ENCODE results near the gene B3GAT2. TPM values are rescaled to one million over a fixed set of nuclear protein-coding genes. Genes with fewer than 3 reads are reported as not detected.

B3GAT2 gene
- total and polyA plus RNA-seq, 2 of the 13 experiments (the other 11 are each of a cell fraction or from before 2014, with no cell fraction given): 0.01 to 0.02 TPM

DNA sequence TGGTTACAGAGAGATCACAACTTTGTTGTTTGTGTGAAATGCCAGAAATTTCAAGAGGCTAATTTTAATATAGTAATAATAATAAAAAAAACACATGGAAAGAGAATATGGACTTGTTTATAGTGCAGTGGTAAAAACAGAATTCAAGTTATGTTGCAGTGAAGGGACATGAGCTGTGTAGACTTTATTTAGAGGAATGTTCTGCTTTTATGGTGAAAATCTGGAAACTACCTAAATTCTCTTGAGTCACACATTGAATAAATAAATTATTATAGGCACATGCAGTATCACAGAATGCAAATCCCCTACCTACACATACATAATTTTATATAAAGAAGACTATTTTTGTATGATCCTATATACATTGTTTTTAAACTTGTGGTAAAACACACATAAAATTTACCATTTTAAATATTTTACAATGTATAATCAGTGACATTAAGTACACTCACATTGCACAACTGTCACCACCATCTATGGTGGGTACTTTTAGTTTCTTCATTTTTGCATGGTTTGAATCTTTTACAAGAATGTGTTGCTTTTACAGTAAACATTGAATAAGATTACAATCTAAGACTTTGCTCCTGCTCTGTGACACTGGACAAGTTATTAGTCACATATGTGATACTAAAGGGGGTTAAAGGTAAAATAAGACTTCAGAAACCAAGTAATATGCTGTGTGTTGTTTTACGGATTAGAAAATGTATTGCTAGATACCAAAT lies 107.4 kb downstream of the B3GAT2 start (continued):
- TF ChIP-seq, protein P1, sequence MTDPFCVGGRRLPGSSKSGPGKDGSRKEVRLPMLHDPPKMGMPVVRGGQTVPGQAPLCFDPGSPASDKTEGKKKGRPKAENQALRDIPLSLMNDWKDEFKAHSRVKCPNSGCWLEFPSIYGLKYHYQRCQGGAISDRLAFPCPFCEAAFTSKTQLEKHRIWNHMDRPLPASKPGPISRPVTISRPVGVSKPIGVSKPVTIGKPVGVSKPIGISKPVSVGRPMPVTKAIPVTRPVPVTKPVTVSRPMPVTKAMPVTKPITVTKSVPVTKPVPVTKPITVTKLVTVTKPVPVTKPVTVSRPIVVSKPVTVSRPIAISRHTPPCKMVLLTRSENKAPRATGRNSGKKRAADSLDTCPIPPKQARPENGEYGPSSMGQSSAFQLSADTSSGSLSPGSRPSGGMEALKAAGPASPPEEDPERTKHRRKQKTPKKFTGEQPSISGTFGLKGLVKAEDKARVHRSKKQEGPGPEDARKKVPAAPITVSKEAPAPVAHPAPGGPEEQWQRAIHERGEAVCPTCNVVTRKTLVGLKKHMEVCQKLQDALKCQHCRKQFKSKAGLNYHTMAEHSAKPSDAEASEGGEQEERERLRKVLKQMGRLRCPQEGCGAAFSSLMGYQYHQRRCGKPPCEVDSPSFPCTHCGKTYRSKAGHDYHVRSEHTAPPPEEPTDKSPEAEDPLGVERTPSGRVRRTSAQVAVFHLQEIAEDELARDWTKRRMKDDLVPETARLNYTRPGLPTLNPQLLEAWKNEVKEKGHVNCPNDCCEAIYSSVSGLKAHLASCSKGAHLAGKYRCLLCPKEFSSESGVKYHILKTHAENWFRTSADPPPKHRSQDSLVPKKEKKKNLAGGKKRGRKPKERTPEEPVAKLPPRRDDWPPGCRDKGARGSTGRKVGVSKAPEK (CRISPR knock-in tag; IDR thresholded peaks at IDR 0.05; ENCODE audit: borderline replicate concordance): no peak
- no peak for TF ChIP-seq YEATS4 (CRISPR knock-in tag; IDR thresholded peaks at IDR 0.05; ENCODE audit: borderline replicate concordance)
- no peak for TF ChIP-seq PAF1 (CRISPR knock-in tag; IDR thresholded peaks at IDR 0.05)
- no peak for TF ChIP-seq STAT6 (CRISPR knock-in tag; IDR thresholded peaks at IDR 0.05; ENCODE audit: borderline replicate concordance)
- TF ChIP-seq ZSCAN31 (CRISPR knock-in tag; IDR thresholded peaks at IDR 0.05; ENCODE audit: low read depth): no peak
- no peak for TF ChIP-seq ZNF10 (CRISPR knock-in tag; IDR thresholded peaks at IDR 0.05; ENCODE audit: borderline replicate concordance, low read depth)
- TF ChIP-seq HHEX (CRISPR knock-in tag; IDR thresholded peaks at IDR 0.05): no peak
- TF ChIP-seq ZNF619 (CRISPR knock-in tag; IDR thresholded peaks at IDR 0.05): no peak
- TF ChIP-seq ZNF207 (IDR thresholded peaks at IDR 0.05; ENCODE audit: borderline replicate concordance): no peak
- no peak for TF ChIP-seq ZNF670 (CRISPR knock-in tag; IDR thresholded peaks at IDR 0.05; ENCODE audit: borderline replicate concordance)
- peak; percentile 16 for TF ChIP-seq TEAD3 (CRISPR knock-in tag; optimal IDR thresholded peaks at IDR 0.05; ENCODE audit: borderline replicate concordance)
- no peak for TF ChIP-seq HMG20B (CRISPR knock-in tag; conservative IDR thresholded peaks at IDR 0.05)
- TF ChIP-seq, protein P2, sequence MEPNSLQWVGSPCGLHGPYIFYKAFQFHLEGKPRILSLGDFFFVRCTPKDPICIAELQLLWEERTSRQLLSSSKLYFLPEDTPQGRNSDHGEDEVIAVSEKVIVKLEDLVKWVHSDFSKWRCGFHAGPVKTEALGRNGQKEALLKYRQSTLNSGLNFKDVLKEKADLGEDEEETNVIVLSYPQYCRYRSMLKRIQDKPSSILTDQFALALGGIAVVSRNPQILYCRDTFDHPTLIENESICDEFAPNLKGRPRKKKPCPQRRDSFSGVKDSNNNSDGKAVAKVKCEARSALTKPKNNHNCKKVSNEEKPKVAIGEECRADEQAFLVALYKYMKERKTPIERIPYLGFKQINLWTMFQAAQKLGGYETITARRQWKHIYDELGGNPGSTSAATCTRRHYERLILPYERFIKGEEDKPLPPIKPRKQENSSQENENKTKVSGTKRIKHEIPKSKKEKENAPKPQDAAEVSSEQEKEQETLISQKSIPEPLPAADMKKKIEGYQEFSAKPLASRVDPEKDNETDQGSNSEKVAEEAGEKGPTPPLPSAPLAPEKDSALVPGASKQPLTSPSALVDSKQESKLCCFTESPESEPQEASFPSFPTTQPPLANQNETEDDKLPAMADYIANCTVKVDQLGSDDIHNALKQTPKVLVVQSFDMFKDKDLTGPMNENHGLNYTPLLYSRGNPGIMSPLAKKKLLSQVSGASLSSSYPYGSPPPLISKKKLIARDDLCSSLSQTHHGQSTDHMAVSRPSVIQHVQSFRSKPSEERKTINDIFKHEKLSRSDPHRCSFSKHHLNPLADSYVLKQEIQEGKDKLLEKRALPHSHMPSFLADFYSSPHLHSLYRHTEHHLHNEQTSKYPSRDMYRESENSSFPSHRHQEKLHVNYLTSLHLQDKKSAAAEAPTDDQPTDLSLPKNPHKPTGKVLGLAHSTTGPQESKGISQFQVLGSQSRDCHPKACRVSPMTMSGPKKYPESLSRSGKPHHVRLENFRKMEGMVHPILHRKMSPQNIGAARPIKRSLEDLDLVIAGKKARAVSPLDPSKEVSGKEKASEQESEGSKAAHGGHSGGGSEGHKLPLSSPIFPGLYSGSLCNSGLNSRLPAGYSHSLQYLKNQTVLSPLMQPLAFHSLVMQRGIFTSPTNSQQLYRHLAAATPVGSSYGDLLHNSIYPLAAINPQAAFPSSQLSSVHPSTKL (CRISPR knock-in tag; IDR thresholded peaks at IDR 0.05): peak; percentile 82; the same call in 1 of the 2 replicates
- TF ChIP-seq SCMH1 (CRISPR knock-in tag; IDR thresholded peaks at IDR 0.05; ENCODE audit: borderline replicate concordance): no peak
- TF ChIP-seq, protein P3, sequence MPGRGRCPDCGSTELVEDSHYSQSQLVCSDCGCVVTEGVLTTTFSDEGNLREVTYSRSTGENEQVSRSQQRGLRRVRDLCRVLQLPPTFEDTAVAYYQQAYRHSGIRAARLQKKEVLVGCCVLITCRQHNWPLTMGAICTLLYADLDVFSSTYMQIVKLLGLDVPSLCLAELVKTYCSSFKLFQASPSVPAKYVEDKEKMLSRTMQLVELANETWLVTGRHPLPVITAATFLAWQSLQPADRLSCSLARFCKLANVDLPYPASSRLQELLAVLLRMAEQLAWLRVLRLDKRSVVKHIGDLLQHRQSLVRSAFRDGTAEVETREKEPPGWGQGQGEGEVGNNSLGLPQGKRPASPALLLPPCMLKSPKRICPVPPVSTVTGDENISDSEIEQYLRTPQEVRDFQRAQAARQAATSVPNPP (CRISPR knock-in tag; IDR thresholded peaks at IDR 0.05): no peak
- no peak for TF ChIP-seq ZSCAN22 (CRISPR knock-in tag; IDR thresholded peaks at IDR 0.05)
- no peak for TF ChIP-seq REL (CRISPR knock-in tag; conservative IDR thresholded peaks at IDR 0.05)
- TF ChIP-seq GFI1 (CRISPR knock-in tag; IDR thresholded peaks at IDR 0.05; ENCODE audit: borderline replicate concordance): no peak
- TF ChIP-seq RARA (CRISPR knock-in tag; IDR thresholded peaks at IDR 0.05): peak; percentile 24; the same call in 1 of the 2 replicates

All from HepG2 (cell line).